NCI-H1694 (cell line): ENCODE data around the gene TMEM150A.
"Not testable (repeated sequence)": the region's sequence is repeated elsewhere in the genome, so short reads cannot be mapped to it uniquely, and the experiment has no call there.

Experiments
- DNase-seq: peaks from one replicate; lab custom pipeline; 2025; lab: John Stamatoyannopoulos, UW

TMEM150A gene

GRCh38 chr2:85593023-85593422, 9.5 kb downstream of the TMEM150A start:
- DNase-seq, result no peak

- DNase-seq, result not testable (repeated sequence)
Observed at GRCh38 chr2:85592299-85592698, 10.2 kb downstream of the TMEM150A start.

GRCh38 chr2:85591563-85591962, 10.9 kb downstream of the TMEM150A start:
- no peak for DNase-seq

- DNase-seq, result no peak
Observed at GRCh38 chr2:85590950-85591349, 11.5 kb downstream of the TMEM150A start.

- DNase-seq, result no peak
Observed at GRCh38 chr2:85589982-85590791, 12.3 kb downstream of the TMEM150A start.

GRCh38 chr2:85589181-85589580, 13.3 kb downstream of the TMEM150A start:
- no peak for DNase-seq

GRCh38 chr2:85588645-85589044, 13.9 kb downstream of the TMEM150A start:
- no peak for DNase-seq

- no peak for DNase-seq
Observed at GRCh38 chr2:85588236-85588635, 14.3 kb downstream of the TMEM150A start.

GRCh38 chr2:85585781-85586105, 16.8 kb downstream of the TMEM150A start:
- DNase-seq, result no peak

- DNase-seq, result no peak
Observed at GRCh38 chr2:85584857-85585780, 17.4 kb downstream of the TMEM150A start.

GRCh38 chr2:85584354-85584856, 18.1 kb downstream of the TMEM150A start, which contains the start of gene VAMP5:
VAMP5 (plus strand) TSS chr2:85584431; CDS start chr2:85584491, 60 bp downstream.
- no peak for DNase-seq

GRCh38 chr2:85583667-85584353, 18.7 kb downstream of the TMEM150A start:
- DNase-seq, result no peak

- no peak for DNase-seq
Observed at GRCh38 chr2:85582492-85582891, 20.0 kb downstream of the TMEM150A start.

GRCh38 chr2:85580206-85580605, 22.3 kb downstream of the TMEM150A start:
- DNase-seq, result no peak

- DNase-seq, result no peak
Observed at GRCh38 chr2:85579266-85579935, 23.1 kb downstream of the TMEM150A start.

- no peak for DNase-seq
Observed at GRCh38 chr2:85578243-85579180, 24.0 kb downstream of the TMEM150A start.

- DNase-seq, result no peak
Observed at GRCh38 chr2:85577386-85578242, 24.9 kb downstream of the TMEM150A start, which contains the start of gene VAMP8. VAMP8 (plus strand) TSS chr2:85577586; CDS start chr2:85577647, 61 bp downstream.

GRCh38 chr2:85577063-85577385, 25.5 kb downstream of the TMEM150A start:
- DNase-seq, result no peak

GRCh38 chr2:85575739-85576138, 26.8 kb downstream of the TMEM150A start:
- DNase-seq, result no peak

- no peak for DNase-seq
Observed at GRCh38 chr2:85566265-85566664, 36.2 kb downstream of the TMEM150A start.
